Tongue (tissue), 2 donors: ENCODE results near the gene TRMT5. TPM values are rescaled to one million over a fixed set of nuclear protein-coding genes. Genes with fewer than 3 reads are reported as not detected.
A peak's percentile ranks its signal among the peaks of the same experiment; 100 is the strongest.

Experiments used
- DNase-seq: peaks from one replicate; pipeline ENCODE4 v3.0.0-alpha.2; 2015
- total RNA-seq: library from RNA; depleted of rRNA; stranded (reverse); fragments of >200 nt; gene quantifications from one replicate; pipeline ENCODE4 v1.2.3, GENCODE V29; 2014

TRMT5 gene, protein sequence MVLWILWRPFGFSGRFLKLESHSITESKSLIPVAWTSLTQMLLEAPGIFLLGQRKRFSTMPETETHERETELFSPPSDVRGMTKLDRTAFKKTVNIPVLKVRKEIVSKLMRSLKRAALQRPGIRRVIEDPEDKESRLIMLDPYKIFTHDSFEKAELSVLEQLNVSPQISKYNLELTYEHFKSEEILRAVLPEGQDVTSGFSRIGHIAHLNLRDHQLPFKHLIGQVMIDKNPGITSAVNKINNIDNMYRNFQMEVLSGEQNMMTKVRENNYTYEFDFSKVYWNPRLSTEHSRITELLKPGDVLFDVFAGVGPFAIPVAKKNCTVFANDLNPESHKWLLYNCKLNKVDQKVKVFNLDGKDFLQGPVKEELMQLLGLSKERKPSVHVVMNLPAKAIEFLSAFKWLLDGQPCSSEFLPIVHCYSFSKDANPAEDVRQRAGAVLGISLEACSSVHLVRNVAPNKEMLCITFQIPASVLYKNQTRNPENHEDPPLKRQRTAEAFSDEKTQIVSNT
- 20.4 TPM for total RNA-seq

DNA sequence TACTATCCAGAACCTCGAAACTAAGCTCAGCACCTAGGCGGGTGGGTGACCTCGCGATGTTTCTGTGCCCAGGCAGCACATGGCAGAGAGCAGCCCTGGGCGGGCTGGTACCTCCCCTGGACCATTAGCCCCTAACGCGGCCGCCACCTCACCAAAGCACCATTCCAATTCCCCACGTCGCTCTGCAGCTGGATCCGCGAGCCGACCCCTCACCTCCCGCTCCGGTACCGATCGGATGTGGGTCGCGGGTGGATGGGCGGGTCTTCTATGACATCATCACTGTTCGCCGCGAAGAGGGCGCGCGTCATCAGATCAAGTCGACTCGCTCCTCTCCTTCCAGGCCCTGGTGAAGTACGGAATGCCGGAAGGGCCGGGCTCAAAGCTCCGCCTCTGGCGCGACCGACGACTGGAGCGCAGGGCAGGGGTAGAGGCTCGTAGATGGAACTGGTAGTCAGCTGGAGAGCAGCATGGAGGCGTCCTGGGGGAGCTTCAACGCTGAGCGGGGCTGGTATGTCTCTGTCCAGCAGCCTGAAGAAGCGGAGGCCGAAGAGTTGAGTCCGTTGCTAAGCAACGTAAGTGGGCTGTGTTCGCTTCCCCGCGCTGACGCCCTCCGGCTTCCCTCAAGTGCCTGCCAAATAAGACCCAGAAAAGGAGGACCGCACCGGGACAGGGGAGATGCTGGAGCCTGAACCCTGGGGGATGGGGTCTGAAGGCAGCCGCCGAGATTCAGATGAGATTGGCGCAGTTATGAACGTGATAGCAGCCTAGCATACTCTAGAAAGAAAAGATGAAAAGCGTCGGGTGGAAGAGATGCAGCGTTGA lies at the start of gene TRMT5, which contains the start of gene SLC38A6:
Gene TRMT5, minus strand, starts transcription at position 269 of the 822 bp plus-strand sequence. Its CDS starts 106 bp downstream, at position 163.
Gene SLC38A6, plus strand, starts transcription at position 435 of the 822 bp plus-strand sequence. Its CDS starts 33 bp downstream, at position 468.
- peak; percentile 98 for DNase-seq

DNA sequence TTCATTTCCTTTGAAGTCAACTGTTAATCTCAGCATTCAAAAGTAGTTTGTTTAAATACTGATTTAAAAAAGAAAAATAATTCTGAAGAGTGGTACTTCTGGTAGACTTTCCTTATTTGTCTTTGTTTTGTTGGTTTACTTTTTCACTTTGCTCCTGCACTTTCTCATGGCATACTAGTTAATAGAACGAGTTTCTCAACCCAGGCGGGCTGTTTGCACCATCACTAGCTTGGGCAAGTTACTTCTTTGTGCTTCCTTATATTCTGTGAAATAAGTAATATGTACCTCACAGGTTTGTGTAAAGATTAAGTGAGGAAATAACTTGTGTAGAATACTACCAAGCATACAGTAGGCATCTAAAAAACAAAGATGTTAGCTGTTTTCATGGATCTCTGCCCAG lies 45.6 kb upstream of the TRMT5 start:
- no peak for DNase-seq

DNA sequence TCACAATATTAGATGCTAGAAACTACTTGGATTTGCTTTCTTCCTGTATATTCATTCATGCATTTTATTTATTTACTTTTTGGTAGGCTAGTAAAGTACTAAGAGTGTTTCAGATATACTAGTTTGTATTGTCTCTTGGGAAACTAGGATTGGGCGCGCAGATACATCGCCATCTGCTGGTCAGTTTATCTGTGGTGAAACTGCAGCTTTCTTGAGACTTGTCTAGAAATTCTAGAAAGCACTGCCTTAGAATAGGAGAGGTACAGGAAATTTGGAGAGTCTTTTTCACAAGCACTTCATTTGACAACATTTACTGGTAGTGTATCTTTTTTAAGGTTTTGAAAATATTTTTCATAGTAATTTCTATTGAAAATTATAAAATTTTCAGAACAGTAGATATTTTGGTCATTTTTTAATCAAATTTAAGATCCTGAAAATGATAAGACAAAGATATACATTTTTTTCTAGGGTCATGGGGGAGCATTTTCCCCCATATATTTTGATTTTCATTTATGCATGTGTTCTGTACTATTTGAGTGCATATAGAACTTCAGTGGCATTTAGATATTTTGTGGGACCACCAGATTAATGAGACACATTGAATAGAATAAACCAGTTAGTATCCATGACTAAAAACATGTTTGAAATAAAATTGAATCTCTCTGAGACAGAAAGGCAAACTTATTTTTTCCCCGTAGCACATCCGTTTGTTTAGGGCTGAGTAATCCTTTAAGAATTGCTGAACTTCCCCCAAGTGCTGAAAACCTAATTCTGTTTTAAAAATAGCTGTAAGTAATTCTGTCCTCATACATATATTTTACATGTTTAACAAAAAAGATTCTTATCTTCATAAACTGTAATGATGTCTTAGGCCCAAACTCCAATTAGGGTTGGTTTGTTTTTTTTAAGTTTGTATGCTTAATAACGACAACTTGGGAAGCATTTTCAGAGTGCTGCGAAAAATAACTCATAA lies 44.7 kb upstream of the TRMT5 start:
- DNase-seq: peak; percentile 89

DNA sequence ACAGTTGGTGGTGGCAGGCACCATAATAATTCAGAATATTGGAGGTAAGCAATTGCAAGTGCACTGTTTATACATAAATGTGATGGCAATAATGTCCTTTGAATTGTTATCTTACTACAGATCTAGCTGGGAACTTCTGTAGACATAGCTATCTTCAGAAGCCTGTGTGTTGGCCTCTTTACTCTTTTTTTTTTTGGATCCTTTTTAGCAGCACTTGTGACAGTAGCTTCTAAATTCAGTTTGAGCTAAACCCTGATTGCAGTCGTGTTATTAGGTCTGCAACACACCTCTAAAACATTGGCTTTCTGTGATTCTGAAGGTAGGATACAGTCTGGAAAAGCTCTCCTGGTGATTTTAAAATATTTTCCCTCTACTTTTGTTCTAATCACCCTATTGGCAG lies 38.7 kb upstream of the TRMT5 start:
- no peak for DNase-seq

DNA sequence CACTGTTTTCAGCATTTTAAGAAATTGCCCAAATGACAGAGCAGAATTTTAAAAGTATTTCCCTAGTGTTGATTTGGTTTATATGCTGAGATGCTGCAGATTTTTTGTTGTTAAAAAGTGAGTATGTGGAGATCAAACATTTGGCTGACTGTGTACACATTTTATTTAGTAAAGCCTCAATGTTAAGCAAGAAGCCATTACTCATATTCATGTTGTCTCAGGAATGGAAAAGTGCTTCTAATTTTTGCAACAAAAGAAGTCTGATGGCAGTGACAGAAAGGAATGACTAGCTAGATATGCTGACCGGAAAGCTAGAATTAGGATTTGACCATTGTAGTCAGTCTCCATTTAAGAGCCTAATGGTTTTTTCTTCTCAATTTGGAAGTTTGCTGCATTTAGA lies 22.7 kb upstream of the TRMT5 start:
- no peak for DNase-seq

DNA sequence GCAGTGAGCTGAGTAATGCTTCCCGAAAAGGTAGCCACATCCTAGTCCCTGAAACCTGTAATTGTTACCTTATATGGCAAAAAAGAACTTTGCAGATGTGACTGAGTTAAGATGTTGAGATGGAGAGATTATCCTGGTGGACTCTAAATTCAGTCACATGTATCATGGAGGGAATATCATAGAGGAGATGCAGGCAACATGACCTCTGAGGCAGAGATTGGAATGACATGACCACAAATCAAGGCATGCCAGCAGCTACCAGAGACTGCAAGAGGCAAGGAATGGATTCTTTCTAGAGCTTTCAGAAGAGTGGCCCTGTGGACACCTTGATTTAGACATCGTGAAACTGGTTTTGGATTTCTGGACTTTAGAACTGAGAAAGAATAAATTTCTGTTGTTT lies 18.7 kb upstream of the TRMT5 start:
- DNase-seq: no peak

DNA sequence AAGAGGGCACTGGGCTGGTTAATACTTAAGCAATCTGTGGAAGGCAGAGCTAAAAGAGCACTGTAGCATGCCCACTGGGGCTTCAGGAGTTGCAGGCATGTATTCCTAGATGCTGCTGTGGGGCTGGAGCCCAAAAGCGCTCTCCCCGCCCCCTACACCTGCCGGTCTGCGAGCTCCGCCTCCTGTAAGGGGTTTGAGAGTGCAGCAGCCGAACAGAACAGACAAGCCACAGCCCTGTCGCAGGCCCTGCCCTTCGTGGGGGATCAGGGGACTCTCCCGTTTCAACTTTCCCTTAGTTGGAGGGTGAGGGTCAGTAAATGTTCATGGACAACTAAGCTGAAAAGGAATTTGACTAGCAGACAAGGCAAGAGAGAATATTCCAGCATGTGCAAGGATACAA lies 17.7 kb upstream of the TRMT5 start:
- no peak for DNase-seq

DNA sequence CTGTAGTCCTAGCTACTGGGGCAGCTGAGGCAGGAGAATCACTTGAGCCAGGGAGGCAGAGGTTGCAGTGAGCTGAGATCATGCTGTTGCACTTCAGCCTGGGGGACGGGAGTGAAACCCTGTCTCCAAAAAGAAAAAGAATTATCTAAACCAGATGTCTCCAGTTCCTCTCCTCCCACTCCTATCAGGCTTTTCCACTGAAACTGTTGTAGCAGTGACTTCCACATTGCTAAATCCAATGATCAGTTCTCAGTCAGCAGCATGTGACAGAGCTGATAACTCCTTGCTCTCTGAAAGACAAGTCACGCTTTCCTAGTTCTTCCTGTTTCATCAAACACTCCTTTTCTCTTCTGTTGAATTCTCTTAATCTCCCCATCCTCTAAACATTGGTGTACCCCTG lies 8.7 kb upstream of the TRMT5 start:
- no peak for DNase-seq

DNA sequence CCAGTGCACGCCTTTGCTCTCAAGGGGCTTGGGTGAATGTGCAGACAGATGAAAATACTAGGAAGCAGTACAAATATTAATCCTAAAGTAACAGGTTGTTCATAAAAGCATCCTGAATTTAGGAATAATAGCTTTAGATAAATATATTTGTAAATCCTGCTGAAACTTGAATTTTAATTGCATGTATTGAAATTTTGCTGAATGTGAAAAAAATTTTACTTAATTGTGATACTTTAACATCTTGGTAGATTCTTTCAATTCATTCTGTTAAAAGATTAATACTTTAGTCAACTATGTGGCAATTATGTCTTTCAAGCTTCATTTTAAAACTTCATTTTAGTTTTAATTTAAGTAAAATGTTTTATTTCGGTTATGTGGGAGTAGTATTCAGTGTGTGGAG lies 5.6 kb upstream of the TRMT5 start:
- DNase-seq: no peak

DNA sequence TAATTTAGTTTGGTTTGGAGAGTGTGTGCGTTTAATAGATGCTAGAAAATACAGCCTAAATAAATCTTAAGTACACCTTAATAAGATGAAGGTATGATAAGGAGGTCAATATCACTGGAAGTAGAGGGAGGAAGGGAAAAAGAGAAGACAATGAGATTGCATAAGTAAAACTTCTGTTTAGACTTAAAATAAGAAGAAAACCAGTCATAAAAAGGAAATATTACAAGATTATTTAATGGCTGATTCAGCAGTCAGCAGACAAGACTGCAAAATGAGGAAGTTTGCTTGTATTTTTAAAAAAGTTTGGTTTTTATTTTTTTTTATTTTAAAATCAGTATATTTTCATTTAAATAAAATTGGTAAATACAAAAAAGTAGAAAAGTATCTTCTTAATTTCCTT lies 3.3 kb upstream of the TRMT5 start:
- no peak for DNase-seq

DNA sequence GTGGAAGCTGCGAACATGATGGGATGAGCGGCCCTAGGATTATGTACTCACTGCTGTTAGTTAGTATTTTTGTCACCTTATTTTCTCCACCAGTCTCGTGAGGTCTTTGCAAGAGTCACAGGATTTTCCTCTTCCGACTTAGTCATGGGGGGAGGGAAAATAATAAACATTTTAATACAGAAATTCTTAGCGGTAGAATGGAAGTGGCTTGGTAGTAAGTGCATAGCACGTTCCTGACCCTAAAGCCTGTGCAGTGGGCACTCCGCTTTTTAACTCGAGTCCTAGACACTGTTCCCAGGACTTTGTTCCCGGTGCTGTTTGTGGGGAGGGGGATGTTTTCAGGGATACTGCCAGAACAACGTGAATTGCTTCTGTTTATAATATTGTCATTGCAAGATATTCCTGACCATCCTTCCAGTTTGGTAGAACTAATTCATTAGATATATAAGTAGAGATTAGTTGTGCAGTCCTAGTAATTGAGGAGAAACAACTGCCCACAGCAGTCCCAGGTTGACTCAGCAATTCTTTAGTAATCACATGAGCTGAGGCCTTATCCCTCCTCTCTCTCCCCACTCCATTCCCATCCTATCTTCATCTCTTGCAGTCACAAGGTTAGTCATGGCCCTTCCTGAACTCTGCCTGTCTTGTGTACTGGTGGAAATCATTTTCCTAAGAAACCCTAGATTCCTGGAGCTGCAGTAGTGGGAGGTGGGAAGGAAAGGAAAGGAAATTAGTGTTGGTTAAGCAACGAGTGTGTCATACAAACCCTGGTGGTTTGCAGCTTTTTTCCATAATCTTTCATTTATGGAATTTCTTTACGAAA lies 965 bp upstream of the TRMT5 start:
- peak; percentile 45 for DNase-seq

DNA sequence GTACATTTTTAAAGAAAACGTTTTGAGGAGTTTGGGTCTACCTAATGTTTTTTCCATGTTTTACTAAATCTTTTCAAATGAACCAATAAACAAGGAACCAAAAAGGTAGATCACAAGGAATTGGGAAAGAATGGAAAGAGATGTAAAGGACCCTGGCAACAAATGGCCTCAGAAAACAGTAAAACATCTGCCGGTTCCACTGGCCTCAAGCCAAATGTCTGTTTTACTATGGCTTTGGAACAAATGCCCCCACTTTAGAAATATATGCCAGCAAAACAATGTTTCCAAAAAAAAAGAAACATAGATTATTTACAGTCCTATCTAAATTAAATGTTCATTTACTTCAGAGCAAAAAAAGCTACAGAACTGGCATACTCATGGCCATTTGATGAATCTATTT lies 3.0 kb downstream of the TRMT5 start:
- DNase-seq: peak; percentile 81

DNA sequence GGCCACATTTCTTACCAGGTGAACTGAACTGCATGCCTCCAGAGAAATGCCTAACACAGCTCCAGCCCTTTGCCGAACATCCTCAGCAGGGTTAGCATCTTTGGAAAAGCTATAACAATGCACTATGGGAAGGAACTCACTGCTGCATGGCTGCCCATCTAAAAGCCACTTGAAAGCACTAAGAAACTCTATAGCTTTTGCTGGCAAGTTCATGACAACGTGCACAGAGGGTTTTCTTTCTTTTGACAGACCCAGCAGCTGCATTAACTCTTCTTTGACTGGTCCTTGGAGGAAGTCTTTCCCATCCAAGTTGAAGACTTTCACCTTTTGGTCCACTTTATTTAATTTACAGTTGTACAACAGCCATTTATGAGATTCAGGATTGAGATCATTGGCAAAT lies 5.3 kb downstream of the TRMT5 start:
- peak; percentile 85 for DNase-seq

DNA sequence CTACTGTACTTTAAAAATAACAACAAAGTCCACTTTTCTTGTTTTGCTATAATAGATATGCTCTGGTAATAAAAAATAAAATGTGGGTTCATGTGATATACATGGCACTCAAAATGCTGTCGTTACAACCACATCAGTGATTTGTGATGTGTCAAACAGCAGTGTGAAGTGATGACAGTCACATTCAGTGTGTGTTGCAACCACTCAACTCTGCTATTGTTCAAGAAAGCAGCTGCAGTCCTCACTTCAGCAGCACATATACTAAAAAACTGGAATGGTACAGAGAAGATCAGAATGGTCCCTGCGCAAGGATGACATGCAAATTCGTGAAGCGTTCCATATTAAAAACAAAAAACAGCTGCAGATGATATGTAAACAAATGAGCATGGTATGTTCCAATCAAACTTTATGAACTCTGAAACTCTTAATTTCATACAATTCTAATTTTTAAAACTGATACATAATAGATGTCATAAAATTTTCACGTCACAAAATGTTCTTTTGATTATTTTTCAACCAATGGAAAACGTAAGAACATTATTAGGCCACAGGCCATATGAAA lies 6.7 kb downstream of the TRMT5 start:
- peak; percentile 56 for DNase-seq

DNA sequence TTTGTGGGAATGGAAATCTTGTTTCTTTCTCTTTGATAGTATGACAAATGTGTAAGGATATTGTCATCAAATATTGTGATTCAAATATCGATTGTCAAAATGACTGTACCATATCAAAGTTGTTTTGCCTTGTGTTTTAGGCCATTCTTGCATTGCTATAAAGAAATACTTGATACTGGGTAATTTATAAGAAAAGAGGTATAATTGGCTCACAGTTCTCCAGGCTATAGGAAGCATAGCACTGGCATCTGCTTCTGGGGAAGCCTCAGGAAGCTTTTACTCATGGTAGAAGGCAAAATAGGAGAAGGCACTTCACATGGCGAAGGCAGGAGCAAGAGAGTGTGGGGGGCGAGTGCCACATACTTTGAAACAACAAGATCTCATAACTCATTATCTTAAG lies 7.8 kb downstream of the TRMT5 start:
- DNase-seq: no peak

DNA sequence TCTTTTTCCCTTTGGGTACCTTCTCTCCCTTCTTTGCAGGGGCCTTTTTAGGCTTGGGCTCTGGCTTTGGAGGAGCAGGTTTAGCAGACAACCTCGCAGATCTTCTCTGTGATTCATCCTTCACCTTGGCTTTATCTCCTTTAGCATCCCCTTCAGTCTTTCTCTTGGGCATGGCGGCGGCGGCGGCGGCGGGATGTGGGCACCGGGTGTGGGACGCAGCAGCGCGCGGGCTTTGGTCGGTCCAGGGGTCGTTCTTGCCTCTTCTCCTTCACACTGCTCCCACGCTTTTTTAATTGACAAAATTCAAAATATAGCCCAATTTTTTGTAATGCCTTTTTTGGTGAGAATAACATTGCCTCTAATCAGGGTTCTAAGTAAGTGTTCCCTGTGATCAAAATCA lies 8.6 kb downstream of the TRMT5 start:
- DNase-seq: no peak

DNA sequence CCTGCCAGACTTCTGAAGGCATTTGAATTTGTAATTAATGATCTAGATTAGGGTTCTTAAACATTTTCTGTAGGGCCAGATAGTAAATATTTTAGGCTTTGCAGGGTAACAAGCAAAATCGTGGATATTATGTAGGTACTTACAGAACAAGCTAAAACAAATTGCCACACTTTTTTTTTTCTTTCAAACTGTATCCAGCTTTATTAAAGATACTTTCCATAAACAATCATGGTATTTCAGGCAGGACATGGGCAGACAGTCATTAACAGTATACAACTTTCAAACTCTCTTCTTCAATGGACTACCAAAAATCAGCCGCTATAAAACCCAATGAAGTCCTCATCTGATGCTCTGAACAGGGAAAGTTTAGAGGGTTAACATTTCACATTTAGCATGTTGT lies 9.6 kb downstream of the TRMT5 start:
- no peak for DNase-seq

DNA sequence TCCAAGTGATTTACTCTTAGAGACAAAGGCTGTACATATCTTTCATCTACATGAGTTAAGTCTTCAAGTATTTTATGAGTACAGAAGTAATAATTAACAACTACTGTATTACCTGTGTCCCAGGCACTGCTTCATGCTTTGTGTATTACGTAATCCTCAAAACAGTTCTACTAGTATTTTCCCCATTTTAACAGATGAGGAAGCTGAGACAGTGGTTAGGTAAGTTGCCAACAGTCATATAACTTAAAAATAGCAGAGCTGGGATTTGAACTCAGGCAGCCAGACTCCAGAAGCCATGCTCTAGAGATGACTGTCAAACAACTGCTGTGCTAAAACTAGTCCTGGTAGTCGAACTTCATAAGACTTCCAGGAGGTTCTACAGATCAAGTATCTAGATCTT lies 10.7 kb downstream of the TRMT5 start:
- no peak for DNase-seq

DNA sequence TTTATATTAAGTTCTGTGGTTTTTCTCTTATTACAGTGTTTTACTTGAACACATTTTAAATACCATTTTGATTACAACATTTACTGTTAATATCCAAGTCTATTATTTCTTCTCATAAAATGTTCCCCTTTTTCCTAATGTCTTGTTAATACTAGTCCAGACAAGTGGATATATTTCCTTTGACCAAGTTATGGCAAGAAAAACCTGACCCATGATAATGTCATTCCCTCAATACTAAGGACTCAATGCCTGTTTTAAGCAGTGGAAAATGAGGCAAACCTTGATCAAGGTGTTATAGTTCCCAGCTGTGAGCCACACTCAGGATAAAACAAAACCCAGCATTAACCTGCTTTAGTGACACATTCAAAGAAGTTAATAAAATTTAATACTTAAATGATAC lies 12.2 kb downstream of the TRMT5 start:
- DNase-seq: no peak

DNA sequence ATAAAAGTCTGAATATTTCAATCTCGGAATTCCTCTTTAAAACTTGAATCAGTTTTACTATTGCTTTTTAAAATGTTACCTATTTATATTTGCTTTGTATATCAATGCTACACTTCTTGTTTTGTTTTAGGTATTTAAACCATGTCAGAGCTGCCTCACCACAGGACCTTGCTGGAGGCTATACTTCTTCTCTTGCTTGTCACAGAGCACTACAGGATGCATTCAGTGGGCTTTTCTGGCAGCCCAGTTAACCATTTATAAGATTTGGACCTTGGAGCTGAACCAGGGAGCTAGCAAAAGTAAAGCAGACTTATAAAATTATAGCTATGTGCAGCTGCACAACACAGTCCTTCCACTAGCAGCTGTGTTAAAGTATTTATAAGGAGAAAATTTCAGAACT lies 12.8 kb downstream of the TRMT5 start:
- DNase-seq: no peak

DNA sequence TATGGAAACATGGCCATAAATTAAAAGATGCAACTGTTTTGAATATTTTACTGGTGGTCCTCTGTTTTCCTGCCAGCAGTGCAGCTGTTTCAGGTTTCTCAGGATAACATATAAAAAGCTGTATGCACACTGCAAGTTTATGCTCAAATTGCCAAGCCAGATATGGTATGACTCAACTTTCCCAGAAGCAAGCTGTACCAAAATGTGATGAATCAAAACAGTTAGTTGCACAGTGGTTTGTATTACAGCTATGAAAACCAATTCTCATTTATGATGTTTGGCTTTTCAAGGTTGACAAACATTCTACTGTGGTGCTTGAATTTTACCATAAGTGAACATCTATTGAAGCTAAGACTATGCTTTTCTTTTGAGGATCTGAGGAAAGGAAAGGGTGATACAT lies 15.5 kb downstream of the TRMT5 start:
- DNase-seq: peak; percentile 74
